Gastroesophageal sphincter (tissue), 3 donors: Measurements from ENCODE around the gene SCUBE3.

Source experiments
- CTCF ChIP-seq, 4 experiments: fragments of 200-600 bp in 2 of 4; fragments of 450-650 bp in 2 of 4; sonication (generic) in 1 of 4; IDR thresholded peaks; one replicate each; pipeline ENCODE4 v1.5.1; 2017 to 2019; ENCODE audit warnings: antibody characterized with exemption in 4 of 4, mild to moderate bottlenecking in 2 of 4, moderate library complexity in 2 of 4
- POLR2A ChIP-seq, 2 donors: fragments of 450-650 bp; IDR thresholded peaks; one replicate each; pipeline ENCODE4 v1.6.1; 2017; ENCODE audit warnings: antibody characterized with exemption in 2 of 2, mild to moderate bottlenecking in 2 of 2, moderate library complexity in 1 of 2

- TF ChIP-seq CTCF (IDR thresholded peaks at IDR 0.05) (peak in 2 of 4 experiments; percentile 52 to 71), POLR2A (IDR thresholded peaks at IDR 0.05) (peak; percentile 56 to 75)
Measured at GRCh38 chr6:35259194-35259947, 45.6 kb downstream of the SCUBE3 start, which contains the start of gene ZNF76.
